HepG2 (cell line): ENCODE measurements around the gene NTM. TPM values are rescaled to one million over a fixed set of nuclear protein-coding genes. Genes with fewer than 3 reads are reported as not detected.

Experiments used
- ATAC-seq: fragments of 200-7000 bp; cut with Tn5 transposase; 3 replicates; pipeline ENCODE4 v1.9.1; 2020; ENCODE audit warnings: mild to moderate bottlenecking, moderate library complexity
- BruUV-seq: library from RNA; stranded (reverse); fragments of 400-500 nt; replicated peaks from 2 replicates; lab custom pipeline; 2021; lab: Mats Ljungman, UMichigan
- CTCF ChIA-PET: fragments of 300-600 bp; formaldehyde crosslinking; extraction: SDS; loops from one replicate; lab custom pipeline; 2021; ENCODE audit warnings: low total read pairs, inconsistent platforms, low intra/inter-chr PET ratio; lab: Yijun Ruan, JAX
- POLR2A ChIA-PET: fragments of 350-600 bp; sonication (Branson Sonifier 250); formaldehyde crosslinking; loops from one replicate; lab custom pipeline; 2020; ENCODE audit warnings: antibody characterized with exemption, inconsistent platforms; lab: Yijun Ruan, JAX
- DNase-seq: peaks from one replicate; pipeline ENCODE4 v3.0.0-alpha.2; 2015; ENCODE audit warnings: low spot score
- FAIRE-seq: peaks from 3 replicates; lab custom pipeline; 2011; peaks lifted over from hg19 to GRCh38; lab: Jason Lieb, UNC
- H2AFZ ChIP-seq: one replicate; pipeline ENCODE4 v1.6.1; 2011; ENCODE audit warnings: low read length, inconsistent platforms
- H3K27ac ChIP-seq: fragments of 300-600 bp; 3 replicates; pipeline ENCODE4 v1.8.0; 2011; ENCODE audit warnings: mixed run types, mild to moderate bottlenecking, mixed read lengths, low read length, inconsistent platforms; ENCODE audit not compliant: insufficient read depth; ENCODE audit errors: extremely low read length
- H3K27me3 ChIP-seq, 2 experiments: fragments of 200-600 bp in 1 of 2; 2 replicates in 1 of 2; 3 replicates in 1 of 2; pipeline versions ENCODE4 v1.6.0 to v1.8.0; 2011; ENCODE audit warnings: low read length in 2 of 2, mild to moderate bottlenecking in 2 of 2, moderate library complexity in 2 of 2, inconsistent platforms in 1 of 2; ENCODE audit not compliant: insufficient read depth in 2 of 2, control insufficient read depth in 1 of 2
- H3K36me3 ChIP-seq, 2 experiments: fragments of 200-600 bp in 1 of 2; replicated peaks in 1 of 2; 2 replicates in 1 of 2; 3 replicates in 1 of 2; pipeline versions ENCODE4 v1.5.1 to v1.8.0; 2011; ENCODE audit warnings: low read length in 2 of 2, inconsistent platforms in 1 of 2; ENCODE audit not compliant: insufficient read depth in 2 of 2, control insufficient read depth in 1 of 2
- H3K4me1 ChIP-seq: 2 replicates; pipeline ENCODE4 v1.5.1; 2012; ENCODE audit warnings: low read length, inconsistent platforms; ENCODE audit not compliant: insufficient read depth
- H3K4me2 ChIP-seq: 2 replicates; pipeline ENCODE4 v1.6.0; 2011; ENCODE audit warnings: low read depth, low read length, inconsistent platforms
- H3K4me3 ChIP-seq, 3 experiments: fragments of 200-600 bp in 1 of 3; sonication (generic), shearing (Covaris generic) in 1 of 3; replicated peaks in 1 of 3; 2 replicates each; pipeline ENCODE4 v1.5.1; 2011 to 2016; ENCODE audit warnings: low read length in 3 of 3, inconsistent platforms in 2 of 3, low read depth in 2 of 3, mild to moderate bottlenecking in 2 of 3, control low read depth in 1 of 3, mixed read lengths in 1 of 3; ENCODE audit not compliant: insufficient read depth in 1 of 3
- H3K79me2 ChIP-seq: one replicate; pipeline ENCODE4 v1.6.1; 2011; ENCODE audit warnings: low read length, inconsistent platforms; ENCODE audit not compliant: insufficient read depth
- H3K9ac ChIP-seq: 2 replicates; pipeline ENCODE4 v1.6.0; 2011; ENCODE audit warnings: mild to moderate bottlenecking, low read depth, low read length, inconsistent platforms; ENCODE audit not compliant: insufficient read depth
- H3K9me3 ChIP-seq: 2 replicates; pipeline ENCODE4 v1.5.1; 2012; ENCODE audit warnings: mild to moderate bottlenecking, low read length
- H4K20me1 ChIP-seq: 2 replicates; pipeline ENCODE4 v1.6.0; 2011; ENCODE audit warnings: inconsistent platforms, mild to moderate bottlenecking, low read length, moderate library complexity; ENCODE audit not compliant: insufficient read depth
- KAT7 ChIP-seq: IDR thresholded peaks from 2 replicates; pipeline ENCODE4 v1.6.1; 2018; ENCODE audit warnings: borderline replicate concordance, missing compliant biosample characterization
- MAFF ChIP-seq: IDR thresholded peaks from 2 replicates; pipeline ENCODE4 v1.6.1; 2011; ENCODE audit warnings: low read depth, low read length, improper control_type of control experiment
- MAFK ChIP-seq, 2 experiments: IDR thresholded peaks in 1 of 2; conservative IDR thresholded peaks in 1 of 2; 2 replicates each; pipeline ENCODE4 v1.6.1; 2011; ENCODE audit warnings: improper control_type of control experiment in 2 of 2, low read length in 2 of 2
- PLRG1 ChIP-seq: fragments of 450-650 bp; conservative IDR thresholded peaks from 2 replicates; pipeline ENCODE4 v1.6.1; 2016
- RBM22 ChIP-seq: fragments of 200-400 bp; formaldehyde crosslinking; optimal IDR thresholded peaks from 2 replicates; pipeline ENCODE3; 2017; ENCODE audit warnings: mild to moderate bottlenecking, low read length, moderate library complexity
- REL ChIP-seq: sonication (generic); formaldehyde crosslinking; conservative IDR thresholded peaks from 2 replicates; pipeline ENCODE4 v1.8.0; 2022; ENCODE audit warnings: mild to moderate bottlenecking, missing genetic modification reagents, moderate library complexity
- WGBS: methylation state at CpG from one replicate; pipeline ENCODE4 v1.1.6; 2017; ENCODE audit warnings: low lambda C conversion rate; 5-methylcytosine and 5-hydroxymethylcytosine counted together
- in situ Hi-C: cut with HindIII; loops from 2 replicates; pipeline ENCODE4 v1.10.0; 2017; ENCODE audit warnings: low pct_unique_long_range_greater_than_20kb; ENCODE audit not compliant: extremely low pct_ligation_motif_present
- intact Hi-C: fragments of 100-400 bp; cut with micrococcal nuclease; formaldehyde crosslinking; loops from one replicate; pipeline ENCODE4 v1.10.0; 2022; ENCODE audit not compliant: unreplicated experiment
- polyA plus RNA-seq, 8 experiments: library from polyadenylated mRNA; depleted of rRNA in 3 of 8; stranded (reverse) in 7 of 8; unstranded in 1 of 8; fragments of >200 nt; fragmentation: Illumina TruSeq in 4 of 8; extraction: Trizol in 4 of 8; gene quantifications; 2 replicates each; pipeline versions ENCODE4 v1.2.1 to v1.2.3, GENCODE V29; 2011 to 2016; ENCODE audit warnings: low read depth in 4 of 8, missing spikeins in 1 of 8, mixed read lengths in 1 of 8; ENCODE audit not compliant: insufficient read depth in 1 of 8
- total RNA-seq, 5 experiments: library from RNA; depleted of rRNA; stranded (reverse); fragments of >200 nt; fragmentation: Illumina TruSeq; extraction: Trizol; gene quantifications; 2 replicates each; pipeline ENCODE4 v1.2.3, GENCODE V29; 2016; ENCODE audit warnings: low read depth in 1 of 5
- TF ChIP-seq, protein P1 (sequence below): sonication (generic); formaldehyde crosslinking; IDR thresholded peaks from 2 replicates; pipeline ENCODE4 v1.5.1; 2020; ENCODE audit warnings: mild to moderate bottlenecking, missing genetic modification reagents, moderate library complexity
- TF ChIP-seq, protein P2 (sequence below): sonication (generic); formaldehyde crosslinking; IDR thresholded peaks from 2 replicates; pipeline ENCODE4 v1.4.0; 2020; ENCODE audit warnings: mild to moderate bottlenecking, missing genetic modification reagents

NTM gene
- total and polyA plus RNA-seq, 2 of the 13 experiments (the other 11 are each of a cell fraction or from before 2014, with no cell fraction given): not detected

DNA sequence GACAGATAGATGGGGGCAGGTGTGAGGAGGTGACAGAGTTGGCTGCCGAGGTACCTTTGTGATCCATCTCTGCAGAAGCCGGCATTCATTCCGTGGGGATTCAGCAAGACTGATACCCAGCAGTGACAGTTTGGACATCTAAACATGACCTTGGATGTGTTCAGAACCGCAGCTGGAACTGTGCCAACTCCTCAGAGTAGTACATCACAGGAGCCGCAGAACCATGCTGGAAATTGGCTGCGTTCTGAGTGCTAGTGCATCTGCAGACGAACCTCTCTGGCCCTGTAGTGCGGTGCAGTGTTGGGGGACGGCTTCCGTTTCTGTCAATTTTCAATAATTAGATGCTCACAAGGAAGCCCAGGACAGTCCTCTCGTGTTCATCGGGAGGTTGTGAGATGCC, 772.1 kb downstream of the NTM start:
- Histone ChIP-seq H3K4me1 (no peaks in the 10 kb centered on the region), H3K9ac (no peak overlapping the region), H3K79me2 (no peaks in the 10 kb centered on the region), H2AFZ (no peak overlapping the region), H3K4me2 (no peak overlapping the region), H3K9me3 (no peaks in the 10 kb centered on the region), H4K20me1 (no peaks in the 10 kb centered on the region), H3K4me3 (no peak overlapping the region), H3K36me3 (no peaks in the 10 kb centered on the region), H3K27ac (no peak overlapping the region), H3K27me3 (no peaks in the 10 kb centered on the region; a peak in 1 of 5 replicates)
- intact Hi-C loops: no loop called here
- TF ChIP-seq, protein P1, sequence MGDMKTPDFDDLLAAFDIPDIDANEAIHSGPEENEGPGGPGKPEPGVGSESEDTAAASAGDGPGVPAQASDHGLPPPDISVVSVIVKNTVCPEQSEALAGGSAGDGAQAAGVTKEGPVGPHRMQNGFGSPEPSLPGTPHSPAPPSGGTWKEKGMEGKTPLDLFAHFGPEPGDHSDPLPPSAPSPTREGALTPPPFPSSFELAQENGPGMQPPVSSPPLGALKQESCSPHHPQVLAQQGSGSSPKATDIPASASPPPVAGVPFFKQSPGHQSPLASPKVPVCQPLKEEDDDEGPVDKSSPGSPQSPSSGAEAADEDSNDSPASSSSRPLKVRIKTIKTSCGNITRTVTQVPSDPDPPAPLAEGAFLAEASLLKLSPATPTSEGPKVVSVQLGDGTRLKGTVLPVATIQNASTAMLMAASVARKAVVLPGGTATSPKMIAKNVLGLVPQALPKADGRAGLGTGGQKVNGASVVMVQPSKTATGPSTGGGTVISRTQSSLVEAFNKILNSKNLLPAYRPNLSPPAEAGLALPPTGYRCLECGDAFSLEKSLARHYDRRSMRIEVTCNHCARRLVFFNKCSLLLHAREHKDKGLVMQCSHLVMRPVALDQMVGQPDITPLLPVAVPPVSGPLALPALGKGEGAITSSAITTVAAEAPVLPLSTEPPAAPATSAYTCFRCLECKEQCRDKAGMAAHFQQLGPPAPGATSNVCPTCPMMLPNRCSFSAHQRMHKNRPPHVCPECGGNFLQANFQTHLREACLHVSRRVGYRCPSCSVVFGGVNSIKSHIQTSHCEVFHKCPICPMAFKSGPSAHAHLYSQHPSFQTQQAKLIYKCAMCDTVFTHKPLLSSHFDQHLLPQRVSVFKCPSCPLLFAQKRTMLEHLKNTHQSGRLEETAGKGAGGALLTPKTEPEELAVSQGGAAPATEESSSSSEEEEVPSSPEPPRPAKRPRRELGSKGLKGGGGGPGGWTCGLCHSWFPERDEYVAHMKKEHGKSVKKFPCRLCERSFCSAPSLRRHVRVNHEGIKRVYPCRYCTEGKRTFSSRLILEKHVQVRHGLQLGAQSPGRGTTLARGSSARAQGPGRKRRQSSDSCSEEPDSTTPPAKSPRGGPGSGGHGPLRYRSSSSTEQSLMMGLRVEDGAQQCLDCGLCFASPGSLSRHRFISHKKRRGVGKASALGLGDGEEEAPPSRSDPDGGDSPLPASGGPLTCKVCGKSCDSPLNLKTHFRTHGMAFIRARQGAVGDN (CRISPR knock-in tag): no peak
- no peak for TF ChIP-seq KAT7
- FAIRE-seq (no peak), DNase-seq (no peak), ATAC-seq (no peak)
- BruUV-seq: no TSS peak
- ChIA-PET POLR2A (no interaction called here), CTCF (no interaction called here)
- in situ Hi-C loops: loop anchor here (25.0 kb wide), 1 partner anchor 280 kb away; no protein-coding TSS in a partner anchor
- WGBS: 25% methylated on average over 5 of the region's 12 CpGs

DNA sequence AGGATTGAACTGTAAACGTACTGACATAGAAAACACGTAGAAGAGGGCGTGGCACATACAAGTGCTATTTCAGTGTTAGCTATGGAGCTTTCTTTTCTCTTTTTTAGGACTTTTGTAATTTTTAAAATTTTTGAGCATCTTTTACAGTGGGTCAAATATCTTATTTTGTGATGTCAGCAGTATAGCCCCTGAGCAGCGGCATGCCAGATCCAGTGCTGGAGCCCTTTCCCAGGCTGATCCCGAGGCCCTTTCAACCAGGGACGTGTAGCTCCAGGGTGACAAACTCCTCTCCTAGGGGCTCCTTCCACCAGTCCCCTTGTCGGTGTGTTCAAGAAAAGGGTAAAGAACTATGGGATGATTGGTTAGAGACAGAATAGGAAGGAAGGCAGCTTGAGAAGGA, 777.0 kb downstream of the NTM start:
- no peaks in the 10 kb centered on the region for H4K20me1 ChIP-seq
- H3K27ac ChIP-seq: no peak overlapping the region
- WGBS: 12% methylated on average over 7 of the region's 7 CpGs
- no peak for DNase-seq
- CTCF ChIA-PET: no interaction called here
- no TSS peak for BruUV-seq
- TF ChIP-seq MAFK (conservative IDR thresholded peaks at IDR 0.05 in 1 of 2, IDR thresholded peaks at IDR 0.05 in 1 of 2; ENCODE audit: low read length in 2 of 2) (peak in 1 of 2 experiments; percentile 65; a peak in 2 of 4 replicates), PLRG1 (no peak), REL (no peak), RBM22 (no peak), MAFF (peak; percentile 45; the same call in 1 of the 2 replicates)
- TF ChIP-seq, protein P2, sequence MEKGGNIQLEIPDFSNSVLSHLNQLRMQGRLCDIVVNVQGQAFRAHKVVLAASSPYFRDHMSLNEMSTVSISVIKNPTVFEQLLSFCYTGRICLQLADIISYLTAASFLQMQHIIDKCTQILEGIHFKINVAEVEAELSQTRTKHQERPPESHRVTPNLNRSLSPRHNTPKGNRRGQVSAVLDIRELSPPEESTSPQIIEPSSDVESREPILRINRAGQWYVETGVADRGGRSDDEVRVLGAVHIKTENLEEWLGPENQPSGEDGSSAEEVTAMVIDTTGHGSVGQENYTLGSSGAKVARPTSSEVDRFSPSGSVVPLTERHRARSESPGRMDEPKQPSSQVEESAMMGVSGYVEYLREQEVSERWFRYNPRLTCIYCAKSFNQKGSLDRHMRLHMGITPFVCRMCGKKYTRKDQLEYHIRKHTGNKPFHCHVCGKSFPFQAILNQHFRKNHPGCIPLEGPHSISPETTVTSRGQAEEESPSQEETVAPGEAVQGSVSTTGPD: no peak
- H2AFZ ChIP-seq: no peak overlapping the region
- no peak overlapping the region for H3K9ac ChIP-seq
- in situ Hi-C loops (loop anchor here (25.0 kb wide), 1 partner anchor 285 kb away; no protein-coding TSS in a partner anchor), intact Hi-C loops (no loop called here)
- POLR2A ChIA-PET: no interaction called here
- no peaks in the 10 kb centered on the region for H3K9me3 ChIP-seq
- no peaks in the 10 kb centered on the region for H3K27me3 ChIP-seq
- H3K4me1 ChIP-seq: no peaks in the 10 kb centered on the region
- no peak overlapping the region for H3K4me2 ChIP-seq
- no peak overlapping the region for H3K4me3 ChIP-seq
- FAIRE-seq: no peak
- no peak for ATAC-seq
- H3K36me3 ChIP-seq: no peaks in the 10 kb centered on the region
- no peaks in the 10 kb centered on the region for H3K79me2 ChIP-seq
